HepG2 (cell line): ENCODE data around the gene CSNK1D. TPM values are rescaled to one million over a fixed set of nuclear protein-coding genes. Genes with fewer than 3 reads are reported as not detected.

Experiments used
- ATF2 ChIP-seq: sonication (generic); formaldehyde crosslinking; IDR thresholded peaks from 2 replicates; pipeline ENCODE4 v1.4.0; 2020; ENCODE audit warnings: missing genetic modification reagents
- ATF3 ChIP-seq: sonication (generic); formaldehyde crosslinking; IDR thresholded peaks from 2 replicates; pipeline ENCODE4 v1.4.0; 2020; ENCODE audit warnings: missing genetic modification reagents
- ATF5 ChIP-seq: sonication (generic); formaldehyde crosslinking; IDR thresholded peaks from 2 replicates; pipeline ENCODE4 v1.4.0; 2020; ENCODE audit warnings: mild to moderate bottlenecking, low read depth, missing genetic modification reagents
- FOSL1 ChIP-seq: sonication (generic); formaldehyde crosslinking; IDR thresholded peaks from 2 replicates; pipeline ENCODE4 v1.9.0; 2021; ENCODE audit warnings: missing genetic modification reagents, borderline replicate concordance
- GTF3A ChIP-seq: sonication (generic); formaldehyde crosslinking; conservative IDR thresholded peaks from 2 replicates; pipeline ENCODE4 v1.4.0; 2020; ENCODE audit warnings: mild to moderate bottlenecking, missing genetic modification reagents
- MTF1 ChIP-seq: sonication (generic); formaldehyde crosslinking; IDR thresholded peaks from 2 replicates; pipeline ENCODE4 v1.5.0; 2020; ENCODE audit warnings: missing genetic modification reagents
- PAXIP1 ChIP-seq: sonication (generic); formaldehyde crosslinking; conservative IDR thresholded peaks from 2 replicates; pipeline ENCODE4 v1.4.0; 2020; ENCODE audit warnings: mild to moderate bottlenecking, missing genetic modification reagents, moderate library complexity
- RBAK ChIP-seq: sonication (generic); formaldehyde crosslinking; IDR thresholded peaks from 2 replicates; pipeline ENCODE4 v1.5.1; 2020; ENCODE audit warnings: mild to moderate bottlenecking, missing genetic modification reagents
- RCOR2 ChIP-seq: IDR thresholded peaks from 2 replicates; pipeline ENCODE4 v1.6.1; 2016; ENCODE audit warnings: missing biosample characterization, missing genetic modification reagents
- SATB2 ChIP-seq: sonication (generic); formaldehyde crosslinking; IDR thresholded peaks from 2 replicates; pipeline ENCODE4 v1.5.0; 2020; ENCODE audit warnings: missing genetic modification reagents
- SIN3A ChIP-seq: IDR thresholded peaks from 2 replicates; pipeline ENCODE4 v1.6.1; 2011; ENCODE audit warnings: low read depth, mild to moderate bottlenecking, control low read depth, low read length, borderline replicate concordance
- SMARCE1 ChIP-seq: fragments of 450-650 bp; IDR thresholded peaks from 2 replicates; pipeline ENCODE4 v1.6.1; 2017; ENCODE audit warnings: borderline replicate concordance
- ZBTB14 ChIP-seq: sonication (generic); formaldehyde crosslinking; IDR thresholded peaks from 2 replicates; pipeline ENCODE4 v1.4.0; 2020; ENCODE audit warnings: missing genetic modification reagents
- ZFP41 ChIP-seq: sonication (generic); formaldehyde crosslinking; IDR thresholded peaks from 2 replicates; pipeline ENCODE4 v1.4.0; 2020; ENCODE audit warnings: mild to moderate bottlenecking, missing genetic modification reagents, borderline replicate concordance
- ZNF30 ChIP-seq: sonication (generic); formaldehyde crosslinking; IDR thresholded peaks from 2 replicates; pipeline ENCODE4 v1.5.0; 2020; ENCODE audit warnings: mild to moderate bottlenecking, missing genetic modification reagents
- ZNF597 ChIP-seq: sonication (generic); formaldehyde crosslinking; IDR thresholded peaks from 2 replicates; pipeline ENCODE4 v1.5.0; 2020; ENCODE audit warnings: missing genetic modification reagents
- ZNF672 ChIP-seq: sonication (generic); formaldehyde crosslinking; IDR thresholded peaks from 2 replicates; pipeline ENCODE4 v1.8.1; 2022; ENCODE audit warnings: missing genetic modification reagents
- ZNF709 ChIP-seq: sonication (generic); formaldehyde crosslinking; IDR thresholded peaks from 2 replicates; pipeline ENCODE4 v1.5.0; 2020; ENCODE audit warnings: mild to moderate bottlenecking, missing genetic modification reagents
- ZNF782 ChIP-seq: sonication (generic); formaldehyde crosslinking; IDR thresholded peaks from 2 replicates; pipeline ENCODE4 v1.4.0; 2020; ENCODE audit warnings: missing genetic modification reagents, mild to moderate bottlenecking, borderline replicate concordance
- ZNF790 ChIP-seq: sonication (generic); formaldehyde crosslinking; IDR thresholded peaks from 2 replicates; pipeline ENCODE4 v1.8.0; 2022; ENCODE audit warnings: missing genetic modification reagents, mild to moderate bottlenecking, borderline replicate concordance
- polyA plus RNA-seq, 8 experiments: library from polyadenylated mRNA; depleted of rRNA in 3 of 8; stranded (reverse) in 7 of 8; unstranded in 1 of 8; fragments of >200 nt; fragmentation: Illumina TruSeq in 4 of 8; extraction: Trizol in 4 of 8; gene quantifications; 2 replicates each; pipeline versions ENCODE4 v1.2.1 to v1.2.3, GENCODE V29; 2011 to 2016; ENCODE audit warnings: low read depth in 4 of 8, missing spikeins in 1 of 8, mixed read lengths in 1 of 8; ENCODE audit not compliant: insufficient read depth in 1 of 8
- total RNA-seq, 5 experiments: library from RNA; depleted of rRNA; stranded (reverse); fragments of >200 nt; fragmentation: Illumina TruSeq; extraction: Trizol; gene quantifications; 2 replicates each; pipeline ENCODE4 v1.2.3, GENCODE V29; 2016; ENCODE audit warnings: low read depth in 1 of 5

CSNK1D gene
- total and polyA plus RNA-seq, 2 of the 13 experiments (the other 11 are each of a cell fraction or from before 2014, with no cell fraction given) = 31.5 to 128 TPM

GRCh38 chr17:82228842-82229697, 44.4 kb downstream of the CSNK1D start, which contains the start of gene SLC16A3 (continued):
- no peak for TF ChIP-seq ZBTB14
- no peak for TF ChIP-seq SMARCE1
- no peak for TF ChIP-seq GTF3A (CRISPR knock-in tag)
- no peak for TF ChIP-seq RCOR2 (CRISPR knock-in tag)
- no peak for TF ChIP-seq ZNF790 (CRISPR knock-in tag)
- TF ChIP-seq ZNF782 (CRISPR knock-in tag) = no peak
- TF ChIP-seq ZNF709 (CRISPR knock-in tag) = no peak; the same call in 1 of the 2 replicates
- 0 out of 2 replicates have a peak, but pooled peaks have one; percentile 60 for TF ChIP-seq ZNF672 (CRISPR knock-in tag)
- TF ChIP-seq ZNF30 (CRISPR knock-in tag) = no peak
- TF ChIP-seq PAXIP1 (CRISPR knock-in tag) = no peak; the same call in 1 of the 2 replicates
- TF ChIP-seq SIN3A = peak; percentile 91; the same call in 1 of the 2 replicates
- no peak for TF ChIP-seq RBAK
- TF ChIP-seq MTF1 (CRISPR knock-in tag) = no peak
- no peak for TF ChIP-seq ZNF597 (CRISPR knock-in tag)
- TF ChIP-seq ATF2 (CRISPR knock-in tag) = no peak
- 0 out of 2 replicates have a peak, but pooled peaks have one; percentile 20 for TF ChIP-seq SATB2 (CRISPR knock-in tag)
- no peak for TF ChIP-seq FOSL1
- 0 out of 2 replicates have a peak, but pooled peaks have one; percentile 34 for TF ChIP-seq ATF5 (CRISPR knock-in tag)
- no peak for TF ChIP-seq ZFP41 (CRISPR knock-in tag)
- no peak; the same call in 1 of the 2 replicates for TF ChIP-seq ATF3
